Transverse colon (tissue), 4 donors: ENCODE data around the gene PKP1. TPM values are rescaled to one million over a fixed set of nuclear protein-coding genes. Genes with fewer than 3 reads are reported as not detected.

ENCODE experiments used
- DNase-seq: peaks from one replicate; pipeline ENCODE4 v3.0.0-alpha.2; 2019
- H3K27ac ChIP-seq, 4 donors: fragments of 200-600 bp; sonication (generic); 2 replicates each; pipeline ENCODE4 v1.5.1; 2016 to 2018; ENCODE audit warnings: inconsistent platforms in 4 of 4
- H3K27me3 ChIP-seq: fragments of 200-600 bp; sonication (generic); 2 replicates; pipeline ENCODE4 v1.5.1; 2017; ENCODE audit warnings: inconsistent platforms
- H3K36me3 ChIP-seq, 4 donors: fragments of 200-600 bp; sonication (generic); 2 replicates each; pipeline ENCODE4 v1.5.1; 2017 to 2019; ENCODE audit warnings: inconsistent platforms in 4 of 4
- H3K4me1 ChIP-seq, 4 donors: fragments of 200-600 bp; sonication (generic); 2 replicates each; pipeline ENCODE4 v1.5.1; 2017 to 2020; ENCODE audit warnings: inconsistent platforms in 4 of 4
- H3K4me3 ChIP-seq, 4 donors: fragments of 200-600 bp; sonication (generic); 1 replicate in 1 of 4; 2 replicates in 3 of 4; pipeline versions ENCODE4 v1.5.1 to v1.6.1; 2017 to 2019; ENCODE audit warnings: inconsistent platforms in 4 of 4
- H3K9me3 ChIP-seq, 2 donors: fragments of 200-600 bp; sonication (generic); 2 replicates each; pipeline ENCODE4 v1.5.1; 2017 to 2019; ENCODE audit warnings: inconsistent platforms in 2 of 2
- EP300 ChIP-seq: sonication (generic); formaldehyde crosslinking; IDR thresholded peaks from one replicate; pipeline ENCODE4 v1.6.1; 2017; ENCODE audit warnings: antibody characterized with exemption, low read depth
- POLR2A ChIP-seq: fragments of 450-650 bp; IDR thresholded peaks from one replicate; pipeline ENCODE4 v1.6.1; 2016; ENCODE audit warnings: antibody characterized with exemption, mild to moderate bottlenecking, moderate library complexity
- POLR2AphosphoS5 ChIP-seq, 3 donors: sonication (generic); formaldehyde crosslinking; IDR thresholded peaks; one replicate each; pipeline ENCODE4 v1.6.1; 2016; ENCODE audit warnings: antibody characterized with exemption in 3 of 3
- WGBS, 2 donors: methylation state at CpG; one replicate each; pipeline ENCODE4 v1.1.5; 2018; ENCODE audit warnings: low coverage in 1 of 2; 5-methylcytosine and 5-hydroxymethylcytosine counted together
- in situ Hi-C, 4 donors: fragments of 200-750 bp; cut with MboI; loops; one replicate each; pipeline versions ENCODE4 v1.15.0 to v1.15.1; 2017; ENCODE audit warnings: low sequenced_read_pairs in 3 of 4, low pct_ligation_motif_present in 1 of 4, low pct_unique_long_range_greater_than_20kb in 1 of 4
- intact Hi-C: fragments of 100-400 bp; cut with DNase I; formaldehyde crosslinking; loops from one replicate; pipeline ENCODE4 v1.15.1; 2023; ENCODE audit warnings: low total_unique reads
- total RNA-seq, 4 donors: library from RNA; depleted of rRNA; stranded (reverse); fragments of >200 nt; gene quantifications; one replicate each; pipeline ENCODE4 v1.1.0, GENCODE V29; 2016
- TF ChIP-seq, protein P1 (sequence below), 5 experiments: fragments of 200-600 bp in 3 of 5; fragments of 450-650 bp in 2 of 5; sonication (generic) in 3 of 5; IDR thresholded peaks; 1 replicate in 2 of 5; 2 replicates in 3 of 5; pipeline ENCODE4 v1.5.1; 2016 to 2017; ENCODE audit warnings: antibody characterized with exemption in 5 of 5, inconsistent platforms in 3 of 5, mild to moderate bottlenecking in 2 of 5, moderate library complexity in 1 of 5

The PKP1 gene
- total RNA-seq, 4 donors from 2014 or later: 0.14 to 0.32 TPM; not detected in 2

DNA sequence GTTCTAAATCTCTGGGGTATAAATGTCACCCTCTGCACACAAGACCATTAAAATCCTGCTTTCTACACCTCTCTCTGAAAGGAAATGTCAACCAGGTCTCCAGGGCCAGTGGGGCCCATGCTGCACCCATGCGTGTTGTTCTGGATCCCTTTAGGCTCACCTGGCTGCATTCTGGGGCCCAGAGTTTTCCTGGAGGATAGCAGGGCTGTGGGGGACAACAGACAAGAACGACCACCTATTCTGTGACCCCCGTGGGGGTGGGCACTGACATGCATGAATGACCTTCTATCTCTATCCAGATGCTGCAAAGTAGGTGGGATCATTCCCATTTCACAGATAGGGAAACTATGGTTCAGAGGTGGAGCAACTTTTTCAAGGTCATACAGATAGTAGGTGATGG is 52.6 kb downstream of the PKP1 start:
- H3K4me1 ChIP-seq: no peaks in the 10 kb centered on the region
- H3K27ac ChIP-seq: no peak overlapping the region
- intact Hi-C loops (no loop called here), in situ Hi-C loops (no loop called here)
- WGBS, 2 donors: 63% methylated on average over 3 of the region's 3 CpGs; no CpG with 5 or more reads in 1 of the 2 donors
- no peaks in the 10 kb centered on the region for H3K36me3 ChIP-seq
- H3K4me3 ChIP-seq: no peak overlapping the region
- H3K27me3 ChIP-seq: no peaks in the 10 kb centered on the region
- no peaks in the 10 kb centered on the region for H3K9me3 ChIP-seq
- no peak for DNase-seq
- no peak for TF ChIP-seq POLR2A
- no peak for TF ChIP-seq EP300
- TF ChIP-seq, protein P1, sequence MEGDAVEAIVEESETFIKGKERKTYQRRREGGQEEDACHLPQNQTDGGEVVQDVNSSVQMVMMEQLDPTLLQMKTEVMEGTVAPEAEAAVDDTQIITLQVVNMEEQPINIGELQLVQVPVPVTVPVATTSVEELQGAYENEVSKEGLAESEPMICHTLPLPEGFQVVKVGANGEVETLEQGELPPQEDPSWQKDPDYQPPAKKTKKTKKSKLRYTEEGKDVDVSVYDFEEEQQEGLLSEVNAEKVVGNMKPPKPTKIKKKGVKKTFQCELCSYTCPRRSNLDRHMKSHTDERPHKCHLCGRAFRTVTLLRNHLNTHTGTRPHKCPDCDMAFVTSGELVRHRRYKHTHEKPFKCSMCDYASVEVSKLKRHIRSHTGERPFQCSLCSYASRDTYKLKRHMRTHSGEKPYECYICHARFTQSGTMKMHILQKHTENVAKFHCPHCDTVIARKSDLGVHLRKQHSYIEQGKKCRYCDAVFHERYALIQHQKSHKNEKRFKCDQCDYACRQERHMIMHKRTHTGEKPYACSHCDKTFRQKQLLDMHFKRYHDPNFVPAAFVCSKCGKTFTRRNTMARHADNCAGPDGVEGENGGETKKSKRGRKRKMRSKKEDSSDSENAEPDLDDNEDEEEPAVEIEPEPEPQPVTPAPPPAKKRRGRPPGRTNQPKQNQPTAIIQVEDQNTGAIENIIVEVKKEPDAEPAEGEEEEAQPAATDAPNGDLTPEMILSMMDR (IDR thresholded peaks at IDR 0.05): no peak

DNA sequence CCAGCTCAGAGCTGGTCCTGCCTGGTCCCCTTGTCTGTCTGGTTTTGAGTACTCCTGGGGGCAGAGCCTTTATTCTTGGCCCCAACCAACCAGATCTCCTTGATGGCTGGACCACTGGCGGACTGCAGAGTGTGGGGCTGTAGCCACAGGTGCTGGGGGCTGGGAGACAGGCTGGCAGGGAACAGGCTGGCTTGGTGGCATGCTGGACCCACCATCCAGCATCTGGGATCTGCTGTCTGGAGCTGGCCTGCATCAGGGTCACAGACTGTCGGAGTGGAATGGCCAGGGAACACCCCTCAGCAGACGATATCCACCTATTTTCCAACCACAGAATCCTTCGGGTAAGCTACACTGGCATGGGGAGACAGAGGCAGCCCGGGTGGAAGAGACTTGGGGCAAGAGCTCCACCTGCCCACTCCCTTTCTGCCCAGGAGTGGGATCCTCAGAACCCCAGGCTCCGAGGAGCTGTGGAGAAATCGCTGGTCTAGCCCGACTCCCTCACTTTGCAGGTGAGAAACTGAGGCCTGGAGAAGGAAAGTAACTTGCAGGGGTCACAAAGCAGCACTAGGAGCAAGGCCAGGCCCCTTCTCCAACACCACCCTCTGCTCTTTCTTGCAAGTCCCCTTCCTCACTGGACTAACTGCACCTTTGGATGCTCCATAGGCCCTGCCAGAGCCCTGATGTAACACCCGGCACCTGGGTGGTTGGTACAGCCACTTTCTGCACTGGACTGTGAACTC is 53.6 kb downstream of the PKP1 start:
- Histone ChIP-seq H3K4me3 (no peak overlapping the region), H3K36me3 (no peaks in the 10 kb centered on the region), H3K27ac (no peak overlapping the region), H3K27me3 (peaks cover 7% of the 10 kb centered on the region), H3K4me1 (no peaks in the 10 kb centered on the region), H3K9me3 (no peaks in the 10 kb centered on the region)
- in situ Hi-C loops: no loop called here
- no peak for DNase-seq
- TF ChIP-seq EP300 (no peak), POLR2AphosphoS5 (IDR thresholded peaks at IDR 0.05) (no peak), POLR2A (no peak)
- TF ChIP-seq, protein P1 (IDR thresholded peaks at IDR 0.05): no peak
- 85% methylated on average over 9 of the region's 9 CpGs; no CpG with 5 or more reads in 1 of the 2 donors for WGBS, 2 donors
- intact Hi-C loops: no loop called here

GRCh38 chr1:201341377-201341776 is 58.1 kb downstream of the PKP1 start:
- Histone ChIP-seq H3K27me3 (peaks cover 17% of the 10 kb centered on the region), H3K4me1 (no peaks in the 10 kb centered on the region), H3K9me3 (no peaks in the 10 kb centered on the region), H3K4me3 (no peak overlapping the region), H3K36me3 (no peaks in the 10 kb centered on the region), H3K27ac (no peak overlapping the region)
- intact Hi-C loops (no loop called here), in situ Hi-C loops (no loop called here)
- DNase-seq: no peak
- WGBS, 2 donors: 64 to 89% methylated on average over 1 of the region's 1 CpG
- TF ChIP-seq, protein P1 (IDR thresholded peaks at IDR 0.05): no peak
- TF ChIP-seq EP300 (no peak), POLR2A (no peak), POLR2AphosphoS5 (IDR thresholded peaks at IDR 0.05) (no peak)

DNA sequence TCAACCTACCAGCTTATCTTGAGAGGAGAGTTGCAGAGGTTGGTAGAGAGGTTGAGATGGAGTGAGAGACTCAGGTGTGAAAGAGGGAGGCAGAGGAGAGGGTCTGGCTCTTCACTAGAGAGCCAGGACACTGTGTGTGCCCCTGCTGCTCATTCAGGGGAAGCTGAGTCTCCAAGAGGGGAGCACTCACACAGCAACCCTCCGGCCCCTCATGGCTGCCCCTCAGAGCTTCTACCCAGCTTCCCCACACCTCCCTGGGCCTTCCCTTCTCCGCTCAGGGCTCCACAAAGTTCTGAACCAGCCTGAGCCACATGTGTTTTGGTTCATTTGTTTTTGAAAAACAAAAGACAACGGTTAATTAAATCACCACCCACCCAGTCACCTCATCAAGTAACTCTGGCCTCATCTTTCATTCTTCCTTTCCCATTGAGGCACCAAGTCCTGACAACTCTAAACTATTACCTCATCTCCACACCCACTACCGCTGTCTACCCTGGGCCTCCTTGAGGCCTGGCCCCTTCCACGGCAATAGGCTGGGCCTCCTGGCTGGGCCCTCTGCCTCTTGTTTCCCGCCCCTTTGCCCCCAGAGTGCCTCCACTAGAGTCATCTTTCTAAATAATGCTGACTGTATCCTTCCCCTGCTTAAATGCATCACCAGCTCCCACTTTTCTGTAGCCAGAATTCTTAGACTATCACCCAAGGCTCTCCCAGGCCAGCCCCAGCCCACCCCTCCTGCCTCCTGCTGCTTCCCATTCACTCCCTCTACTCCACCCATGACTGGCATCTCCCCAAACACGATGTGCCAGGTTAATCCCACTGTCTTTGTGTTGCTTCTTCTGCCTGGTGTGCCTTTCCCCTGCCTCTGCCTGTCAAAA is 61.1 kb downstream of the PKP1 start:
- TF ChIP-seq, protein P1 (IDR thresholded peaks at IDR 0.05): no peak
- TF ChIP-seq EP300 (no peak), POLR2A (no peak), POLR2AphosphoS5 (IDR thresholded peaks at IDR 0.05) (no peak)
- in situ Hi-C loops: no loop called here
- Histone ChIP-seq H3K27me3 (peaks cover 28% of the 10 kb centered on the region), H3K36me3 (no peaks in the 10 kb centered on the region), H3K4me1 (no peaks in the 10 kb centered on the region), H3K9me3 (no peaks in the 10 kb centered on the region), H3K4me3 (no peak overlapping the region), H3K27ac (no peak overlapping the region)
- DNase-seq: no peak
- intact Hi-C loops: no loop called here
- 63 to 74% methylated on average over 4 to 7 of the region's 7 CpGs for WGBS, 2 donors
